GM21526 (cell line): ENCODE measurements around the gene GPC2.
A peak's percentile ranks its signal among the peaks of the same experiment; 100 is the strongest.
"Not testable (repeated sequence)": the region's sequence is repeated elsewhere in the genome, so short reads cannot be mapped to it uniquely, and the experiment has no call there.

Source experiments
- ATAC-seq: cut with Tn5 transposase; IDR thresholded peaks from one replicate; pipeline ENCODE4 v1.9.1; 2021; ENCODE audit warnings: moderate library complexity; ENCODE audit not compliant: unreplicated experiment, low FRiP score

GPC2 gene, protein sequence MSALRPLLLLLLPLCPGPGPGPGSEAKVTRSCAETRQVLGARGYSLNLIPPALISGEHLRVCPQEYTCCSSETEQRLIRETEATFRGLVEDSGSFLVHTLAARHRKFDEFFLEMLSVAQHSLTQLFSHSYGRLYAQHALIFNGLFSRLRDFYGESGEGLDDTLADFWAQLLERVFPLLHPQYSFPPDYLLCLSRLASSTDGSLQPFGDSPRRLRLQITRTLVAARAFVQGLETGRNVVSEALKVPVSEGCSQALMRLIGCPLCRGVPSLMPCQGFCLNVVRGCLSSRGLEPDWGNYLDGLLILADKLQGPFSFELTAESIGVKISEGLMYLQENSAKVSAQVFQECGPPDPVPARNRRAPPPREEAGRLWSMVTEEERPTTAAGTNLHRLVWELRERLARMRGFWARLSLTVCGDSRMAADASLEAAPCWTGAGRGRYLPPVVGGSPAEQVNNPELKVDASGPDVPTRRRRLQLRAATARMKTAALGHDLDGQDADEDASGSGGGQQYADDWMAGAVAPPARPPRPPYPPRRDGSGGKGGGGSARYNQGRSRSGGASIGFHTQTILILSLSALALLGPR

DNA sequence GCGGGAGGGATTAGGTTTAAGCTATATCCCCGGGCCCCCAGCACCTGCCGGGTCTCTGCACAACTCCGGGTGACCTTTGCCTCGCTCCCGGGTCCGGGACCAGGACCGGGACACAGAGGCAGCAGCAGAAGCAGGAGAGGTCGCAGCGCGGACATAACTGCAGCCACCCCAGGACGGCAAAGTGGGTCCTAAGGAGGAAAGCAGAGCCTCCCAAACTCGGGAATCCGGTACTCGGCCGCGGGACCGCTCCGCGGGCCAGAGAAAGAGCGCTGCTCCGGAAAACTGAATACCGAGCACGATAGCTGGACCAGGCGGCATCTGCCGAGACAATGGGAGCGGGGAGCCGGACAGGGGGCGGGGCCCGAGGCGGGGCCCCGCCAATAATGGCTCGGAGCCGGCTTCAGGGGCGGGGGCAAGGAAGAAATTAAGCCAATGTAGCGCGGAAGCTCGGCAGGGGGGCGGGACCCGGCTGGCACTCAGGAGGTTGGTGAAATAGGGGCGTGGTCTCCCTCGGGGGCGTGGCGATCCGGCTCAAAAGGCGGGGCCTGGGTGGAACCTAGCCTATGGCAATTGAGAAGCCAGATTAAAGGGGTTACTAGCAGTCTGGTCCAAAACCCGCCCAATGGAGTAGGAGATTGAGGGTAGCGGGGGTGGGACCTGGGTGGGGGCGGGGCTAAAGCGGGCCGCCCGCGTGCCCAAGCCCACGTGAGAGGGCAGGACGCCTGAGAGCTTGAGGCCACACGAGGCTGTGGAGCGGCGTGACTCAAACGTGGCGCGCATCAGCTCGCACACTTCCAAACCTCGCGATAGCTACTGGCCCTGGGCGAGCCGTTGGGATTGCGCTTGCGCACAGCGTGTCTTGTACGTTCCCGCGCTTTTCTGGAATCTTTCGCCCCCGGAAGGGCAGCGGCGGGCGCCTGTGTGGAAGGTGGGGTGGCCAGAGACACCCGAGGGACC, at the start of gene GPC2, which contains the start of gene STAG3:
Gene GPC2, minus strand, starts transcription at position 337 of the 957 bp plus-strand sequence. Its CDS starts 182 bp downstream, at position 155.
Gene STAG3, plus strand, starts transcription at position 874 of the 957 bp plus-strand sequence. CDS start 2,639 bp downstream, outside the sequence.
- ATAC-seq: peak; percentile 68

DNA sequence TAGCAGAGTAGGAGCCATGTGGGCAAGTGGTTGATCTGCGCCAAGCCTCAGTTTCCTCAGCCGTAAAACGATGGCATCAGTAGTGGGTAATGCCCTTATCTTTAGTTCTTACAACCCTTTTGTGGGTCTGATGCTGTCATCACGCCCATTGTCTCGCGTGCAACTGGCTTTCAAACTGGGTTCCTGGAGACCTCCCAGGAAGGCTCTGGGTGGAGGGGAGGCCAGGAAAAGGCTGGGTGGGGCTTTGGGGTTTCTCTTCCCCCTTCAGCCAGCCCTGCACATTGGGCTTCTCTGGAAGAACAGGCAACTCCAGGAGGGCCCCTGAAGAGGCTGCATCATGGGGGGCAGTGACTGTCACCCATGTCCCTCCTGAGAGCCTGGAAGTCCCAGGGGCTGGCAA, 47.7 kb upstream of the GPC2 start:
- ATAC-seq: not testable (repeated sequence)

DNA sequence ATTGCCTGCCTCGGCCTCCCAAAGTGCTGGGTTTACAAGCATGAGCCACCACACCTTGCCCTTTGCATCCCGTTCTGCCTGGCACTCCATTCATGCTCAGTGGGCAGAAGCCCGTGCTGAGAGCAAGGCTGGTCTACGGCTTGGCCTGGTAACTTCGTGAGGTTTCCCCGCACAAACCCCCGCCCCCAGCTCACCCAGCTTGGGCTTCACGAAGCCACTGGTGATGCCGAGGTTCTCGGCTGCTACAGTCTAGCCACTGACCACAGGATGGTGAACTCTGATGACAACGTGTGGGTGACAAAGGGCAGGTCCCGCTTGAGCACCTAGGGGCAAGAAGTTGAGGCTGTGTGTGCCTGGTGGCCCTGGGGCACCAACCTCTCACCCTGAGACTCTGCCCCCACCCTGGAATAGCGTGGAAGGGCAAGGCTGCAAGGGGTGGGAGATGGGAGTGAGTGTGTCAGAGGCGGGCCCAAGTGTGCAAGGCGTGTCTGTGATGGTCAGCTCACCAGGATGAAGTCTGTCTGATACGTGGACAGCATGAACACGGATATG, 46.3 kb upstream of the GPC2 start:
- not testable (repeated sequence) for ATAC-seq

DNA sequence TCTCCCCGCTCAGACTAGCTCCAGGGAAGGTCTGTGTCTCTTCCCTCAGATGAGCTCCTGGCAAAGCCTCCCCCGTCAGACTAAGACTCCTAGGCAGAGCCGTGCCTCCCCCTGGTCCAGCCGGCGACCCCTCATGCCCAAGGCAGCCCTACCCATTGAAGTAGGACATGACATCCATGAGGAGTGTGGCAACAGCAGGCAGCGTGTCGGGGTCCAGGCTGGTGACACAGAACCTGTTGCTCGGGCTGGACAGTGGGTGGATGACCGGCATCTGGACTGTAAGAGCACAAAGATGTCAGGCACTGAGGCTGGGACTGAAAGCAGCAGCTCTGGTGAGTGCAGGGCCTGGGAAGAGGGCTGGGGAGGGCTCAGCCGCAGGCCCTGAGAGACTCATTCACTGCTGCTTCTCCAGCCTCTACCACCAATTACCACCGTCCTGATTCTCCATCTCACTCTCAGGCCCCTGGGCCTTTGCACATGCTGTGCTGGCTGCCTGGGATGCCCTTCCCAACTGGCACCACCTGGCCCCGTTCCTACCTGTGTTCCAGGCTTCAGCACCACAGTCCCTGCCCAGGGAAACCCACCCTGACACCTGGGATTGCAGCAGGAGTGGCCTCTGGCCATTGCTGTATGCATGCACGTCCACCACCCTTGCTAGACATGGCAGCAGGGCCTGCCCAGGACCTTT, 45.4 kb upstream of the GPC2 start:
- no peak for ATAC-seq

GRCh38 chr7:100221767-100222444, 44.7 kb upstream of the GPC2 start:
- no peak for ATAC-seq

- ATAC-seq: peak; percentile 43
Observed at GRCh38 chr7:100221231-100221718, 44.1 kb upstream of the GPC2 start.

DNA sequence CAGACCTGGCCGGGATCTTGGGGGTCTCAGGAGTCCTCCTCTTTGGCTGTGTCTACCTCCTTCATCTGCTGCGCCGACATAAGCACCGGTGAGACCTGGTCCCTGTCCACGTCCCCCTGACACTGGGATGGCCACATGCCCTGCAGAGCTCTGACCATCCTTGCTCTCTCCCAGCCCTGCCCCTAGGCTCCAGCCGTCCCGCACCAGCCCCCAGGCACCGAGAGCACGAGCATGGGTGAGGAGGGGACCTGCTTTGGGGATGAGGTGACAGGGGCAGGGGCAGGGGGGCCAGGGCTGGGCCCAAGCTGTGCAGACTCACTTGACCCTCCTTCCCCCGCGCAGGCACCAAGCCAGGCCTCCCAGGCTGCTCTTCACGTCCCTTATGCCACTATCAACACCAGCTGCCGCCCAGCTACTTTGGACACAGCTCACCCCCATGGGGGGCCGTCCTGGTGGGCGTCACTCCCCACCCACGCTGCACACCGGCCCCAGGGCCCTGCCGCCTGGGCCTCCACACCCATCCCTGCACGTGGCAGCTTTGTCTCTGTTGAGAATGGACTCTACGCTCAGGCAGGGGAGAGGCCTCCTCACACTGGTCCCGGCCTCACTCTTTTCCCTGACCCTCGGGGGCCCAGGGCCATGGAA, 43.5 kb upstream of the GPC2 start:
- ATAC-seq: peak; percentile 5

- ATAC-seq: not testable (repeated sequence)
Observed at GRCh38 chr7:100219801-100220585, 42.8 kb upstream of the GPC2 start, which contains the start of gene PVRIG. PVRIG (plus strand) TSS chr7:100219949; CDS start chr7:100219971, 22 bp downstream.

DNA sequence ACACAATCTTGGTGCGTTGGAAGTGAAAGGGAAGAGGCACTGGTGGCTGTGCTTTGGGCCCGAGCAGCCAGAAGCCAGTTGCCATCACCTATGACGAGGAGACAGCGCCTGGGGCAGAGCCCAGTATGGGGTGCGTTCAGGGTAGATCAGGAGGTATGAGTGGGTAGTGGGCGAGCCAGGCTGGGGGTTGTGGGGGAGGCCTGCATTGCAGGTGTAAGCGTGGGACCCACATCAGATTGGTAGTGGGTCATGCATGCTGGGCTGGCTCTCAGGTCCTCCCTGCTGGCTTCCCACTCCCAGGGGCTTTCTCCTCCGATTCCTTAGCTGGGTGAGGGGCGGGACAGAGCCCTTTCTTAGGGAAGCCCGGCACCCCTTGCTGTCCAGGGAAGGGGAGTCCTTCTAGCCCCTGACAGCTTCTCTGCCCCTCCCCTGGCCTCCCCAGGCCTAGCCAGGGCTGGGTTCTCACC, 42.1 kb upstream of the GPC2 start:
- ATAC-seq: no peak

- not testable (repeated sequence) for ATAC-seq
Observed at GRCh38 chr7:100217934-100218333, 40.8 kb upstream of the GPC2 start.

- no peak for ATAC-seq
Observed at GRCh38 chr7:100215895-100216294, 38.7 kb upstream of the GPC2 start.

- not testable (repeated sequence) for ATAC-seq
Observed at GRCh38 chr7:100214356-100214755, 37.2 kb upstream of the GPC2 start.

DNA sequence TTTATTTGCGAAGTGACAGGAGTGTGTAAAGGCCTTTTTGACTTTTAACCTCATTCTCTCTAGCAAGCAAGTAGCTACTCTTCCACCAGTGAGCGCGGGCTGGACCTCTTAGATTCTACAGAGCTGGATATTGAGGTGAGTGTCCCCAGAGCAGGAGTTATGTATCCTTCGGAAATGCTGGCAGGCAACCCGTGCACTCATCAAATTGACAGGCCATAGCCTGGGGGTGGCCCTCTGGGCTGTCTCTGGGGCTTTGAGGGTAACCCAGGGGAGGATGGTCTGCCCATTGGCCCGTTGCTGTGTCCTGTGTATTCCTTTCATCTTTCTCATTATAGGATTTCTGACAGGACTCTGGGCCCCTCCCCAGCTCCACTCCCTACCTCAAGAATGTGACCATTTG, 36.5 kb upstream of the GPC2 start:
- no peak for ATAC-seq

DNA sequence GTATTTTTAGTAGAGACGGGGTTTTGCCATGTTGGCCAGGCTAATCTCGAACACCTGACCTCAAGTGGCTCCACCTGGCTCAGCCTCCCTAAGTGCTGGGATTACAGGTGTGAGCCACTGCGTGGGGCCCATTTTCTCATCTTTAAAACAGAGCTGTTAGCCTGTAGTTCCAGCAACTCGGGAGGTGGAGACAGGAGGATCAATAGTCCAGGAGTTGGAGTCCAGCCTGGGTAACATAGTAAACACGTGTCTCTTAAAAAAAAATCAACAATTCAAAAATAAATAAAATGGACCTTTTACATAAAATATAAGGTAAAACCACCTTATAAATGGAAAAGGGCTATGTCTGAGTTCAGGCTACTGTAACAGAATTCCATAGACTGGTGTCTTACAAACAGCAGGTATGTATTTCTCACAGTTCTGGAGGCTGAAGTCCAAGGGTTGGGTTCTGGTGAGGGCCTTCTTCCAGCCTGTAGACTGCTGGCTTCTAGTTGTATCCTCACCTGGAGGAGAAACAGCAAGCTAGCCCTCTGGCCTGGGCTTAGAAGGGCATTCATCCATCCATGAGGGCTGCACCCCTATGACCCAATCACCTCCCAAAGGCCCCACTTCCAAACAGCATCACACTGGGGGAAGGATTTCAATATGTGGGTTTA, 35.6 kb upstream of the GPC2 start:
- ATAC-seq: no peak

GRCh38 chr7:100211342-100211780, 34.2 kb upstream of the GPC2 start:
- ATAC-seq: no peak

DNA sequence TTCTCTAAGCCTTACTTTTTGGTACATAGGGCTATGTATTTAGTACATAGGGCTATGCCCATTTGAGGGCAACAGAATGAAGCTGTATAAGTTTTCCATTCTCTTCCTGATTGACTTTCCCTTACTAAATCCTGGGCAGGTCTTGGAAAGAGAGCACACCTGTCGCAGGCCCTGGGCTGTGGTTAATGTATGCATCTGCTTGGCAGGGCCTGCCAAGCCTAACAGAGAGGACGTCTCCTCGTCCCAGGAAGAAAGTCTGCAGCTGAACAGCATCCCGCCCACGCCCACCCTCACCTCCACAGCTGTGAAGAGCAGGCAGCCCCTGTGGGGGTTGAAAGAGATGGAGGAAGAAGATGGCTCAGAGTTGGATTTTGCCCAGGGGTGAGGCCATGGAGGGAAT, 33.6 kb upstream of the GPC2 start:
- no peak for ATAC-seq

GRCh38 chr7:100209493-100209892, 32.3 kb upstream of the GPC2 start:
- no peak for ATAC-seq
